HUES48 (cell line): ENCODE results near the gene KLHL21.

Source experiments
- H3K27ac ChIP-seq: one replicate; pipeline ENCODE4 v1.7.0; 2013; ENCODE audit warnings: low read depth, low read length, inconsistent platforms
- H3K27me3 ChIP-seq: 2 replicates; pipeline ENCODE4 v1.6.1; 2013; ENCODE audit warnings: mild to moderate bottlenecking, low read length; ENCODE audit not compliant: control insufficient read depth, insufficient read depth
- H3K36me3 ChIP-seq: 2 replicates; pipeline ENCODE4 v1.6.1; 2013; ENCODE audit warnings: low read length; ENCODE audit not compliant: control insufficient read depth, insufficient read depth
- H3K4me1 ChIP-seq: 2 replicates; pipeline ENCODE4 v1.6.1; 2013; ENCODE audit warnings: mild to moderate bottlenecking, low read length; ENCODE audit not compliant: control insufficient read depth, insufficient read depth
- H3K4me3 ChIP-seq: 2 replicates; pipeline ENCODE4 v1.5.1; 2013; ENCODE audit warnings: mild to moderate bottlenecking, low read depth, low read length
- H3K9ac ChIP-seq: 2 replicates; pipeline ENCODE4 v1.6.1; 2013; ENCODE audit warnings: mild to moderate bottlenecking, low read depth, low read length, moderate library complexity
- H3K9me3 ChIP-seq: 2 replicates; pipeline ENCODE4 v1.6.1; 2013; ENCODE audit warnings: low read length; ENCODE audit not compliant: control insufficient read depth, insufficient read depth

The KLHL21 gene

GRCh38 chr1:6588128-6588892 lies 14.4 kb downstream of the KLHL21 start:
- Histone ChIP-seq H3K9ac (no peak overlapping the region), H3K4me3 (no peak overlapping the region), H3K9me3 (no peaks in the 10 kb centered on the region), H3K4me1 (no peaks in the 10 kb centered on the region), H3K36me3 (peaks cover 63% of the 10 kb centered on the region), H3K27me3 (no peaks in the 10 kb centered on the region), H3K27ac (no peak overlapping the region)

GRCh38 chr1:6587261-6588005 lies 15.2 kb downstream of the KLHL21 start:
- H3K4me3 ChIP-seq, result no peak overlapping the region
- H3K27me3 ChIP-seq, result no peaks in the 10 kb centered on the region
- no peaks in the 10 kb centered on the region for H3K4me1 ChIP-seq
- H3K36me3 ChIP-seq, result peaks cover 56% of the 10 kb centered on the region
- H3K9me3 ChIP-seq, result no peaks in the 10 kb centered on the region
- H3K27ac ChIP-seq, result no peak overlapping the region
- no peak overlapping the region for H3K9ac ChIP-seq

GRCh38 chr1:6586404-6586816 lies 16.3 kb downstream of the KLHL21 start:
- H3K4me3 ChIP-seq, result no peak overlapping the region
- no peak overlapping the region for H3K27ac ChIP-seq
- no peak overlapping the region for H3K9ac ChIP-seq
- no peaks in the 10 kb centered on the region for H3K27me3 ChIP-seq
- H3K9me3 ChIP-seq, result no peaks in the 10 kb centered on the region
- peaks cover 54% of the 10 kb centered on the region for H3K36me3 ChIP-seq
- no peaks in the 10 kb centered on the region for H3K4me1 ChIP-seq

- no peak overlapping the region for H3K4me3 ChIP-seq
- H3K9ac ChIP-seq, result no peak overlapping the region
- H3K9me3 ChIP-seq, result no peaks in the 10 kb centered on the region
- H3K36me3 ChIP-seq, result peaks cover 49% of the 10 kb centered on the region
- no peaks in the 10 kb centered on the region for H3K27me3 ChIP-seq
- H3K4me1 ChIP-seq, result no peaks in the 10 kb centered on the region
- no peak overlapping the region for H3K27ac ChIP-seq
Observed at GRCh38 chr1:6585841-6586240, 16.8 kb downstream of the KLHL21 start.

DNA sequence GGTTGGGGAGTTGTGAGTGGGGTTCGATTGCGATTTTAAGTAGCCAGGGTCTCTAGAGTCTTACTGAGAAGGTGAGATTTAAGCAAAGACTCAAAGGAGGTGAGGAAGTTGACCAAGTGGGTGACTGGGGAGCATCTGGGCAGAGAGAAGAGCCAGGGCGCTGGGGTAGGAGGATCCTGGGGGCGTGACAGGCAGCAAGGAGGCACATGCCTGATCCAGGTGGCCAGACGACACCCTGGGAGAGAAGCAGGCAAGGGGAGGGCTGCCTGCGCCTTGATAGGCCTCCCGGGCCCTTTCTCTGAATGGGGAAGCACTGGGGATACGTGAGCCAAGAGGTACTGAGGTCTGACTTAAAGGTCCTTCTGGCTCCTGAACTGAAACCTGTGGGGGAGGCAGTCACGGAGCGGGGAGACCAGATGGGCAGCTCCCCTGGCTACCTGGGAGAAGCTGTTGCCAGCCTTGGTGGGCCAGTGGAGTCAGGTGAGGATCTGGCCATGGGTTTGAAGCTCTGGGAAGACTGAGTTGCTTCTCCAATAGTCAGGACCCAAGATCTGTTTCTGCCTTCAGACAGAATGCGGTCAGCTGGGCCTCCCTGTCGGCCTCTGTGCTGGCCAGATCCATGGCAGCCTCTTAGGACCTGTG lies 17.5 kb downstream of the KLHL21 start:
- Histone ChIP-seq H3K9ac (no peak overlapping the region), H3K36me3 (peaks cover 42% of the 10 kb centered on the region)

DNA sequence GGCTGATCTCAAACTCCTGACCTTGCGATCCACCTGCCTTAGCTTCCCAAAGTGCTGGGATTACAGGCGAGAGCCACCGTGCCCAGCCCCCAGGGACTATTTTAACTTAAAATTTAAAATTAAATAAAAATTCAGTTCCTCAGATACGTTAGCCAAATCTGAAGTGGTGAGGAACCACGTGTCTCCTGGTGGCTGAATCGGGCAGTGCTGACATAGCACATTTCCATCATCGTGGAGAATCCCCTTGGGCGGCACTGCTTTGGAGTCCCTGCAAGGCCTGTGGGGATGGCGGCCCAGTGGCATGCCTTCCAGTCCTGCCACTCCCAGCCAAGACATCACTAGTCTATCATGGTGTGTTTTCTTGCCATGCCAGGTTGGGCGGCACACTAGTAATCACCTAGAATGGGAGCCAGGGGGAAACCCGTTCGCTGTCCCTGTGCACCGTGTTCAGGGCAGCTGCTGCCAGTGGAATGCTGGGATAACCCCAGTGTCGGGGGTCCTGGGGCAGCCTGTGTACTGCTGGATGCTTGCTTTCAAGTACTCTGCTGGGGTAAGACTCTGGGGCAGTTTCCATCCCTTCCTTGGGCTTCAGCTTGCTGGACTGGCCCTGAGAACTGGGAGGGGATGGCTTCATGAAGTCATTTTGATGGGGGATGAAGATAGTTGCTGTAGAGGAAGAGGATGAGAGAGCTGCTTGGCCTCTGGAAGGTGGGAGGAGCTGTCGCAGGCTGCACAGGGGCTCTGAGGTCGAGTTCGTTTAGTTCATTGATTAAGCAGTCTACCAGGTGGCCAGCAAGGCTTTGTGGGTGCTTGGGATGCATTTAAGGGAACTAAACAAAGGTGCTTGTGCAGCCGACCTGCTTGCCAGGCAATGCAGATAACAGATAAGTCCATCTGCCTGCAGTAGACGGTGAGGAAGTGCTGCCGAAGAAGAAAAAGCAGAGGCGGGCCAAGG lies 18.3 kb downstream of the KLHL21 start:
- H3K9me3 ChIP-seq, result no peaks in the 10 kb centered on the region
- H3K9ac ChIP-seq, result no peak overlapping the region
- H3K36me3 ChIP-seq, result peaks cover 34% of the 10 kb centered on the region
- H3K27ac ChIP-seq, result no peak overlapping the region
- H3K4me1 ChIP-seq, result peaks cover 1% of the 10 kb centered on the region; the same call in 1 of the 2 replicates
- no peak overlapping the region for H3K4me3 ChIP-seq
- no peaks in the 10 kb centered on the region for H3K27me3 ChIP-seq

More for the DNA sequence above, 17.5 kb downstream of the KLHL21 start:
- H3K4me1 ChIP-seq, result no peaks in the 10 kb centered on the region
- H3K4me3 ChIP-seq, result no peak overlapping the region
- H3K27ac ChIP-seq, result no peak overlapping the region
- H3K27me3 ChIP-seq, result no peaks in the 10 kb centered on the region
- H3K9me3 ChIP-seq, result no peaks in the 10 kb centered on the region

DNA sequence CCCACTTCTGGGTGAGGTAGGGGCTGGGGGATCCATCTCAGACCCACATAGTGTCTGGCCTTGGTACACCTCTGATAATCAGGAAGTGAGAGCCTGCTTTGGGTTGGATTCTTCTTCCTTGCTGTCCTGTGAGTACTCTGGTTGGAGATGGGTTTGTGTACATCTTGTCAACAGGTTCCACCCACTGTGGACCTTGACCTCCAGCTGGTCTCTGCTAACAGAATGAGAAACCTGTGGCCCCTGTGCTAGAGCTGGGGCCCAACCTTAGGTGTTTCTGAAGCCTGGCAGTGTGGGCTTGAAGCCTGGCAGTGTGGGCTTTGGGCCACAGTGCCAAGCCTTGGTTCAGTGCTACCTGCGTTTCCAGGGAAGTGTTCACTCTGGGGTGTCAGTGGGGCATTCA lies 20.3 kb downstream of the KLHL21 start:
- Histone ChIP-seq H3K27ac (no peak overlapping the region), H3K36me3 (peaks cover 14% of the 10 kb centered on the region), H3K4me3 (no peak overlapping the region), H3K27me3 (no peaks in the 10 kb centered on the region), H3K9me3 (no peaks in the 10 kb centered on the region), H3K4me1 (peaks cover 6% of the 10 kb centered on the region; the same call in 1 of the 2 replicates), H3K9ac (no peak overlapping the region)

GRCh38 chr1:6581561-6582305 lies 20.9 kb downstream of the KLHL21 start:
- no peak overlapping the region for H3K27ac ChIP-seq
- no peaks in the 10 kb centered on the region for H3K27me3 ChIP-seq
- no peaks in the 10 kb centered on the region for H3K9me3 ChIP-seq
- H3K4me3 ChIP-seq, result no peak overlapping the region
- H3K9ac ChIP-seq, result no peak overlapping the region
- H3K4me1 ChIP-seq, result peaks cover 6% of the 10 kb centered on the region; the same call in 1 of the 2 replicates
- H3K36me3 ChIP-seq, result peaks cover 7% of the 10 kb centered on the region

GRCh38 chr1:6580593-6581409 lies 21.9 kb downstream of the KLHL21 start:
- peaks cover 7% of the 10 kb centered on the region for H3K36me3 ChIP-seq
- H3K9ac ChIP-seq, result peak overlapping the region; percentile 9; the same call in 1 of the 2 replicates
- H3K27me3 ChIP-seq, result no peaks in the 10 kb centered on the region
- H3K9me3 ChIP-seq, result no peaks in the 10 kb centered on the region
- H3K4me3 ChIP-seq, result peak overlapping the region; percentile 77
- H3K27ac ChIP-seq, result no peak overlapping the region
- H3K4me1 ChIP-seq, result peaks cover 6% of the 10 kb centered on the region; the same call in 1 of the 2 replicates
